ENCODE measurements around the gene SLC4A4.

Gene SLC4A4

GRCh38 chr4:71476240-71476639, 137.4 kb downstream of the SLC4A4 start:
- DNase-seq = no peak

DNA sequence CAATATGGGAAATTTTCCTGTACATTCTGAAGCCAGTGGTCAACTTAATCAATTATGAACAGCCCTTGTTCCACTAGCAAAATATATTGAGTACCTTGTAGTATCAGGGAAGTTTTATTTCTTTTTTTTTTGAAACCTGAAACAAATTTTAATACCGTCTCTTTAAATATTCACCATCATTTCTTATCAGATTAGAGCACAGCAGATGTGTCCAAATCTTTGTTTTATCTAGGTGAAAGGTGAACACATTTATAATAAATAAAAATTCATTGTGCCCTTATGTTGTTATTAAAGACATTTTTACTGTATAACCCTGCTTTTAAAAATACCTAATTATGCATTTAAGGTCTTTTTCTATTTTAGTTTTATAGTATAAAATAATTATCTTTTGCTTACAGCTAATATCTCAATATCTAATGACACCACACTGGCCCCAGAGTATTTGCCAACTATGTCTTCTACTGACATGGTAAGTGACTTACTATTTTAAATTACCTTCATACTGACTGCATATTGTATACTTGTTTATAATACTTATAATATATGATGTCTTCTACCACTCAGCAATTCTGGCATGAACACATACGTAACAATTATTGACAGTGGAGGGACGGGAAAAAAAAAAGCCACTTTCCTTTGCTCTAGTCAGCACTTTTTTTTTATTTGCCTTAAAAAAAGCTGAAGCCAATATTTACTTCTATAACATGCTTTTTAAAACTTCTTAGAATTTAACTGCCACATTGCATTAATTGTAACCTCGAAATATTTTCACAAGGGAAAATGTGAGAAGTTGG, 147.9 kb downstream of the SLC4A4 start:
- DNase-seq = no peak

GRCh38 chr4:71487344-71487920, 148.6 kb downstream of the SLC4A4 start:
- no peak for DNase-seq

- DNase-seq = no peak
Observed at GRCh38 chr4:71494539-71494938, 155.7 kb downstream of the SLC4A4 start.

GRCh38 chr4:71495454-71495853, 156.6 kb downstream of the SLC4A4 start:
- no peak for DNase-seq

GRCh38 chr4:71497078-71497477, 158.3 kb downstream of the SLC4A4 start:
- no peak for DNase-seq

DNA sequence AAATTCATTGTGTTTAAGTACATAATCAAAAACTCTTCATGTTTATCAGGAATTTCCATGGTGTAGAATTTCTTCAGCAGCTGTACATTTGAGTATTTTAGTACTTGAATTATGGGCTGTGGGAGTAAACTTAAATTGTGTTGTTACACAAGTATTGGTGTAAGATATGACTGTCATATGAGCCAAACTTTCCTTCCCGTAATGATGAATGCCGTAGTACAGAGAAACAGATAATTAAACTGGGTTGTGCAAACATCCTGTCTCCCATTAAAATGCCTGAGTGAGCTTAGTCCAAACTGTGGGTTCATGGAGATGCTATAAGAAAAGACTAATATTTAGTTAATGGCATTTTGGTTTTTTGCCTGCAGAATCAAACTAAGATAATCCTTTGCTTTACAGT, 159.2 kb downstream of the SLC4A4 start:
- DNase-seq = no peak

DNA sequence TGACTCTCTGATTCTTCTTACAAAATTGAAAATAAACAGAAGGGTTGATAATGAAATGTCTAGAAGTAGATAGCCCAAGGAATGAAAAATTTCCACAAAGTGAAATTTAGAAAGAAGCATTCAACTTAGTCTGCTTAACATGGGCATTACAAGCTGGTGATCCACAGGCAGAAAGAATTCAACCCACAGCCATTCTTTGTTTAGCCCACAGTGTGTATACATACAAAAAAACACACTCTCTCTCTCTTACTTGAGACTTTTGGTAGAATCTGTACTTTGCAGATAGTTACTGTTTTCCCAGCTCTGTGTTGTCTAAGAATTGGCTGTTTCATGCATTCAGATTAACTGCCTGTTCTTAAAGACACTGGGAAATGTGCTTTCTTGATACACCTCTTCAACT, 159.8 kb downstream of the SLC4A4 start:
- no peak for DNase-seq

- DNase-seq = no peak
Observed at GRCh38 chr4:71501992-71502391, 163.2 kb downstream of the SLC4A4 start.

GRCh38 chr4:71518283-71518989, 179.6 kb downstream of the SLC4A4 start:
- peak in 1 of 4 experiments; percentile 0 for DNase-seq

DNA sequence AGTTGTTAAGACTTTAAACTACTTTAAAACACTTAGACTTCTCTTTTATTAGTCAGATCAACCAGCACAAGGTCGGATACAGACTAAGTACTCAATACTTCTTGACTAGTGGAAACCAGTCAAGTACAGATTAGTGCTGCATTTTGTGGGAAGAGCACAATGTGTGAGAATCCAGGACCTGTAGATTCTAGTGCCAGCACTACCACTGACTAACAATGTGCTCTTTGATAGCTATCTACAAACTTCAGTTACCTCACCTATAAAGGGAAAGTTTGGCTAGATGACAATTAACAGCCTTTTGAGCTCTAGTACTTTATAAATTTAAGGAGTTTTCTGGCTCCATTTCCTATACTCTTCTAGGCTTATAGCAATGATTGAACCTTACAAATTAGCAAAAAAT, 181.5 kb downstream of the SLC4A4 start:
- DNase-seq = no peak

DNA sequence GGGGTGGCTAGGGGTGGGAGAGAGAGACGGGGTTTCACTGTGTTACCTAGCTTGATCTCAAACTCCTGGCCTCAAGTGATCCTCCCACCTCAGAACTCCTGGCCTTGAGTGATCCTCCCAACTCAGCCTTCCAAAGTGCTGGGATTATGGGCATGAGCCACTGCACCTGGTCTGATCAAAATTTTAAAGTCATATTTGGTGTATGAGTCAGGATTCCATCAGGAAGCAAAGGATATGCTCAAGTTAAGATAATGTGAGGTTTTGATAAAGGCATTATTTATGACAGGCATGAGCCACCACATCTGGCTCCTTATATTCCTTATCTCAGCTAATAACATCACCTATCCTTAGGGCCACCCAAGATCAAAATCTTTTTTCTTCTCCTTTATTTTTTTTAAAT, 182.0 kb downstream of the SLC4A4 start:
- DNase-seq = no peak

GRCh38 chr4:71524756-71525155, 185.9 kb downstream of the SLC4A4 start:
- no peak for DNase-seq

DNA sequence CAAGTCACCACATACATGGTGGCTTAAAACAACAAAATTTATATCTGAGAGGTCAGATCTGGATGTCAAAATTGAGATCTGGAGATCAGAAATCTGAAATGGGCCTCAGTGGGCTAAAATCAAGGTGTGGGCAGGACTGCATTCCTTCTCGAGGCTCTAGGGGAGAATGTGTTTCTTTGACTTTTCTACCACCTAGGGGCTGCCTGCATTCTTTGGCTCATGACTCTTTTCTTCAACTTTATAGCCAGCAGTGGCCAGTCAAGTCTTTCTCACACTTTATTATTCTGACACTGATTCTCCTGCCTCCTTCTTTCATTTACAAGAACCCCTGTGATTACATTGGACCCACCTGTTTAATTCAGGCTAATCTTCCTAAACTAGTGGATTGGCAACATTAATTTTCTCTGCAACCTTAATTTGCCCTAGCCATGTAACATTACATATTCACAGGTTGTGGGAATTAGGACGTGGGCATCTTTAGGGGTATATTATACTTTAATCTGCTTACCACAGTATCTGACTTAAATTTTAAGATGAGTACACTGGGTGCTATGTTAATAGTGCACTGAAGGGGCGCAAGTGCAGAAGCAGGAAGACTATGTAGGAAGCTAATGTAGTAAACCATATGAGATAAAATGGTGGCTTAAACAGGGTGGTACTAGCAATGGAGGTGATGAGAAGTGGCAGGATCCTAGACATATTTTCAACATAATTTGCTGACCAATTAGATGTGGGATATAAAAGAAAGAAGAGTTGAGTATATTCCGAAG, 188.0 kb downstream of the SLC4A4 start:
- no peak for DNase-seq

GRCh38 chr4:71532407-71532806, 193.6 kb downstream of the SLC4A4 start:
- DNase-seq = no peak

DNA sequence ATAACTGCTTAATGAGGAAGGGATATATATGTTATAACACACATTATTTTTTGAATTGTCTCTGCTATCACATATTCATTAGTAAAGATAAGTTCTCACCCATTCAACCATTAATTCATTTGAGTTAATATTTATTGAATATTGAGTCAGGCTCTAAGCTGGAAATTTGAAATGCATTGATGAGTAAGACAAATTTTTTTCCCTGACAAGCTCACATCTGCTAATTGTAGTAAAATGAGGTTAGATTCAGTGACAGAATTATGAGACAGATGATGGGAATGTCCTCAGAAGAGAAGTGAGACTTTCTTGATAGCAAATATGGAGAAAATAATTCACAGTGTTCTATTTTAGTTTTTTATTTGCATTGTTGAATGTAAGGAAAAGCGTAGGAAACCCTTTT, 194.3 kb downstream of the SLC4A4 start:
- DNase-seq = no peak

- DNase-seq = no peak
Observed at GRCh38 chr4:71537551-71538065, 198.8 kb downstream of the SLC4A4 start.

DNA sequence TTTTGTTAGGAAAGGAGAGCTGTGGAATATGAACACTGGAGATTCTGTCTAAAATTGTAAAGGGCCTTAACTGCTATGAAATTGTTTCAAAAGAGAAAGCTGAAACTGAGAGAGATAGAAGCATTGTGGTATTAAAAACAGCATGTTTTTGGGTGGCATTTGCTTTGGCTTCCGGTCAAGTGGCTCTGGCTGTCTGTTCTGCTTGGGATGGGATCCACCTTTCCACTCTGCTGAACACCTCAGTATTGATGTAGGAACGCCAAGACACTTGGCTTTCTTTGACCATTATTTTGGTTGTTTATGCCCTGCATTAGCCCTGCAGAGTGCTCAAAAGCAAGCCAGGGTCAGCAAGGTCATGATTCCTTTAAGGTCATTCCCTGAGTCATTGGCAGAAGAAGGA, 199.7 kb downstream of the SLC4A4 start:
- no peak for DNase-seq

- DNase-seq = no peak
Observed at GRCh38 chr4:71540749-71541269, 202.0 kb downstream of the SLC4A4 start.

- no peak for DNase-seq
Observed at GRCh38 chr4:71541541-71541940, 202.7 kb downstream of the SLC4A4 start.

- no peak for DNase-seq
Observed at GRCh38 chr4:71545168-71545567, 206.3 kb downstream of the SLC4A4 start.

DNA sequence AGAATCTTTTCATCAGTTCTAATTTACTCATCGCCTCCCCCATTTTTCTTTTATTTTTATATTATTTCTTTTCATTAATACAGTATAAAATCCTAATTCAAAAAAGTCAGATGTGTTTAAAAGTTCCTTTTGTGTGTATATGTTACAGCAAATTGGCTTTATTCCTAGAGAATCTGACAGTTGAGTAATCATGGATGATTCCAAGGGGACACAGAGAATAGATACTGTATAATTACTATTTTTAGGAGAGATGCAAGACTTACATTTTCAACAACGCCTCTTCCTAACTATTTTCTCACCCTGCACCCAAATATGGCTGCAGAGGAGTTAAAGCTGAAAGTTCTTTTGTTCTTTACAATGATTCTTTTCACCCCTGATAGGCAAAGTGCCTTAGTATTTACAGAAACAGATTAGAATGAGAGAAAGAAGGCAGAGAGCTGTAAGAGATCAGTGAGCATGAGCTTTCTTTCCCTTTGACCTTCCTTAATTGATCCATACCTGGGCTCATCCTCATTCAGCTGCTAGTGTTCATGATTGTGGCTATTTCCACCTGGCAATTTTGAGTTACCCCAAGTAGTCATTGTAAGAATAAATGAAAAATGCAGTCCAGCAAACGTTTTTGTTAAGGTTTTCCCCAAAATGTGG, 210.8 kb downstream of the SLC4A4 start:
- no peak for DNase-seq
